GM18517 (cell line): ENCODE data around the gene MCTP1.
A peak's percentile ranks its signal among the peaks of the same experiment; 100 is the strongest.

Experiments used
- ATAC-seq: cut with Tn5 transposase; IDR thresholded peaks from one replicate; pipeline ENCODE4 v1.9.1; 2021; ENCODE audit warnings: mild to moderate bottlenecking, moderate library complexity; ENCODE audit not compliant: unreplicated experiment

Gene MCTP1

DNA sequence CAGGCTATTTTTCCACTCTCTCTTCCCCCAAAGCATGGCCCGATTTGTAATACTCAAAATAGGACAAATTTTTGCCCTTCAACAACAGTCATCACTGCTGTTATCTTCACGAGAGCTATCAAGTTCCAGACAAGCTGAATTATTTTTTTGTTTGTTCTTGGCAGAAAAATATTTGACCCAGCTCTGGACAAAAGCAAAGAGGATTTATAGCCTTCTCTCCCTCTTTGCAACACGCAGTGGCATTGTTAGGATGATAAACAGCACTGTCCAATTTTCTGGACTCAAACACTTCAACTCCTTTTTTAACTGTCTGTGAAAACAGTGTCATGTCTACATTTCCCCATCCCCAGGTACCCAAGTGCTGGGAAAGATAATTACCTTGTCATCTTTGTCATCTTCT, 506.2 kb downstream of the MCTP1 start:
- no peak for ATAC-seq

DNA sequence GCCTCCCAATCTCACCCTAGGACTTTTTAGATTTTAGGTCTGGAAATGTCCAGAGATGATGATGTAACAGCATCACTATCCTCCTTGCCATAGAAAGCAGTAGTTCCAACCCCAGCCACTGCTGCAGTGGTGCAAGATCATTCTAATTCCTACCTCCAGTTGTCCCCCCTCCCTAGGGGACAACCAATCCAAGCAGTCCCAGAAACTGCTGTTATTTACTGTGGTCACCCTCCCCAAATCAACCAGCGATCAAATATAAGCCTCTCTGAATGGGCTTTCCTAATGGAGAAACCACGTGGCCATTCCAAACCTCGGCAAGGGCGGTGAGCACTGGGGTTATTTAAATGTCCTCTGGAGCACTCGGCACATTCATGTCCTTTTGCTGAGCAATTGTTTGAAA, 506.6 kb downstream of the MCTP1 start:
- no peak for ATAC-seq

DNA sequence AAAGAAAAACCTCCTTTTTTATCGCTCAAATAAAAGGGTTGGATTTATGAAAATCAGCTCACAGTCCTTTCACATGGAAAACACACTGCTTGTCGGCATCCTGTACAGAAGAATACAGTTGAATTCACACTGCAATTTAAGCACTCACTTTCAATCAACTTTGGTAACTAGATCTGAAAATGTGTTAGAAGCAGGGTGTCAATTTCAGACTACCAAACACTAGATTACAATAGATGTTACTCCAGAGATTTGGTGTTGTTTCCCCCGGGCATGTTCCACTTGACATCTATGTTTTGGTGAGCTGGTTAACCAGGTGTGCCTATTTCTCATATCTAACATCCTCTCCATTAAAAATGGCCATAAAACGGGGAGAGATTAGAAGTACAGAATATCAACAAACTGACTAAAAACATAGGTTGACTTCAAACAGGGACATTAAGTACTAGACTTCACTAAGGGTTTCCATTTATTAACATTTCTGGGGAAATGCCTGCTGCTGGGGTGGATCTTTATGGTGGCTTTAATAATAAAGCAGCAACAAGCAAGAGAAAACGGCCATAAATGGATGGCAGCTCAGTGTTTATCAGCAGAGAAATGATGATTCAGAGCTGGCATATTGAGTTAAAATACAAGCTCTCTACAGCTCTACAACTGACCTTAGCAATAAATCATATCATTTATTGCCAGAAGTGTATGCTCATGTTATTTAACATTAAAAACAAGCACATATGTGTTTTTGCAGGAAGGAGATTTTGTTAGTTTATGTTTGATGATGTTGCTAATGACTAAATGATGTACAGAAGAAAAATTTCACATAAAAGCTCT, 507.6 kb downstream of the MCTP1 start:
- ATAC-seq, result no peak

DNA sequence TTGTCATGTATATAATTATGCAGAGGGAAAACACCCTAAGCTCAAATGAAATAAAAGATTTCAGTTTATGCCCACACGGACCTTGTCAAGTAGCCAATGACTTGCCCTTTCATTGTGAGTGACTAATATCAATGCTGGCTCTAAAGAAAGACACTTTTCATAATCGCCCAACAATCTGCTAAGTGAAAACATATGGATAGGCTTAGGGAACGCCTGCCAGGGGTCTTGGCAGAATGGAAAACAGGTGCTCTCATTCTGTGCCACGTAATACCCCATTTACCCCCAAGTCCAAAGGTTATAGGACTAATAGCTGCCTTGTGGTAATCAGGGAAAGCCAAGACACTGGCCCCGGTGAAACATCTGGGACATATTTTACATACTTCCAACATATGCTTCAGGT, 508.7 kb downstream of the MCTP1 start:
- ATAC-seq, result no peak

DNA sequence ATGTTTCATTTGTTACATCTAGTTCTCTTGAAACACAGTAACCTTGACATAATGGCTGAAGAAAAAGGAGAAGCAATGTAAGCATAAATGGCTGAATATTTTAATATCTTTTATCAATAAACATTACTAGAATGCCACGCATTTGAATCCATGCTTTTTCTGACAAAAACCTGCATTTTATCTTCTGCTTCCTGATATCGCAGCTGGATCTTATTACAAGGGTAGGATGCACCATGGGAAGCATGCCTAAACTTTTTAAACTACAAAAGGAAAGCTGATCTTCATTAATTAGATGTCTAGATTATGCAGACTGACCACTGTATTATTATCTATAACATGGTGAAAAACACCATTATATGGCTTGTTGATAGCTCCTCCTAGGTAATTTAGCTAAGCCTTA, 509.8 kb downstream of the MCTP1 start:
- ATAC-seq, result no peak

DNA sequence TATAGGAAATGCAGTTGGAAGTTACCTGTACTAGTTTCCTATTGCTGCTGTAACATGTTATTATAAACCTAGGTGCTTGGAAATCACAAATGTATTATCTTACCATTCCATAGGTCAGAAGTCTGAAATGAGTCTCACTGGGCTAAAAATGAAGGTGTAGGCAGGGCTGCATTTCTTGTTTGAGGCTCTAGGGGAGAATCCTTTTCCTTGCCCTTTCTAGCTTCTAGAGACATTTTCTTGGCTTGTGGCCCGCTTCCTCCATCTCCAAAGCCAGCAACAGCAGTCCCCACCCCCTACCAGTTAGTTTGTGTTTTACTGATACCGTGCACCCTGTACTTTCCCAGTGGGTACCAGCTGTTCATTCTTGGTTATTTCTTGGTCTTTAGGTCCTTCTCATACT, 513.2 kb downstream of the MCTP1 start:
- ATAC-seq, result no peak

DNA sequence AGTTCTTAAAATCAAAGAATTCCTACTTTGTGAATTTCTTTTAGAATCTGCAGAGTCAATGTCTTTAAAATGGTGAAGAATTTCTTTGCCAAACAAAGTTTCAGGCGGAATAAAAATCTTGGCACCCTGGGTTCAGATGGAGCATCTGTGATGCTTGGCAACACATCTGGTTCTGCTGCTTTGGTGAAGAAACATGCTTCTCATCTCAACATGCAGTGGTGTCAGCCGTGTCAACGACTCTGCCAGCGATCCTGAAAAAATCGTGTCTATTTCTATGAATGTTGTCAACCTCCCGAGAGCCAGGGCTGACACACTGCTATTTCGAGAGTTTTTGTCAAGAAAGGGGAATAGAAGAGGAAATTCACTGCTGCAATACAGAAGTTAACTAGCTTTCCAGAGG, 514.9 kb downstream of the MCTP1 start:
- no peak for ATAC-seq

DNA sequence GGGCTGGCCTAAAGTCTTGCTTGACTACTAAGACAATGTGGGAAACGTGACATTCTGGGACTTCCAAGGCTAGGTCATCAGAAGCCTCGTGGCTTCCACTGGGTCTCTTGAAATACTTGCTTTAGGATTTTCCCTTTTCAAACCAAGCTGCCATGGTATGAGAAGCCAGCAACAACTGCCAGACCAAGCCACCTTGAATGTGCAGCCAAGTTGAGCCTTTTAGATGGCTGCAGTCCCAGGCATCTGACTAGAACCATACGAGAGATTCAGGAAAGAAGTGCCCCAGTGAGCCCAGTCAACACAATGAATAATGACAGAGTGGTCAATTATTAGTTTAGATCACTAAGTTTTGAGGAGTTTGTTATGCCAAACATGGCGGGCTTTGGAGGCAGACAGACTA, 523.1 kb downstream of the MCTP1 start:
- ATAC-seq, result no peak

DNA sequence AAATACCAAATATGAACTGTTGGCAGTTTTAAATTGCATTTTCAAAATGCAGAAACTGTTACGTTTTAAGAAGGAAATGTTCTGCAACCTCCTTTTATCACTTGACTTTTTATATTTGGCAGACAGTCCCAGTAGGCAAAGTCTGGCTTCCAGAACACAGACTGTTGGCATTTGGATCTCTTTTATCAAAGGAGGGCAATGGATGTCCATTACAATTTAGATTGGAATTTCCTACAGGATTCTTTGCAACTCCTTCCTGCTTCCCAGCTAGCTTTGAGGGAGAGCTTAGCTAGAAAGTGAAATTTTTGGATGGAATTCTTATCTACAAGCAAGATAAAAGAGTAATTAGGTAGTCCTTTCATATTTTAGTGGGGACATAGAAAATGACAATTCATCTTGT, 523.8 kb downstream of the MCTP1 start:
- ATAC-seq, result no peak

DNA sequence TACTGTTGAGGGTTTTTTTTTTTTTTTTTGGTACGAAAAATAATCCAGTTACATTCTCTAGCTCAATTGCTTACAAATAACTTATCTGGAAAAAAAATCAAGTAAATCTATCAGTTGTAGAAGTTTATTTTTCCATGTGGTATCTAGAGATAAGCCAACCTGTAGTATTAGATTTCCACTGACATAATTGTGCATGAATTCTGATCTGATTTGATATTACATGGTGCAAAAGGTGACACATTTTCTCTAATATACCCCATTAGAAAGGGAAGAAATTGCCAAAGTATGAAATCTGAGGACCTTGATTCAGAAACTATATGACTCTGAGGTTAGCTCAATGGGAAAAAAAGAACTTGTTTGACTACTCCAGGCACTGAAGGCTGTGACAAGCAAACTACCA, 524.9 kb downstream of the MCTP1 start:
- ATAC-seq, result no peak

DNA sequence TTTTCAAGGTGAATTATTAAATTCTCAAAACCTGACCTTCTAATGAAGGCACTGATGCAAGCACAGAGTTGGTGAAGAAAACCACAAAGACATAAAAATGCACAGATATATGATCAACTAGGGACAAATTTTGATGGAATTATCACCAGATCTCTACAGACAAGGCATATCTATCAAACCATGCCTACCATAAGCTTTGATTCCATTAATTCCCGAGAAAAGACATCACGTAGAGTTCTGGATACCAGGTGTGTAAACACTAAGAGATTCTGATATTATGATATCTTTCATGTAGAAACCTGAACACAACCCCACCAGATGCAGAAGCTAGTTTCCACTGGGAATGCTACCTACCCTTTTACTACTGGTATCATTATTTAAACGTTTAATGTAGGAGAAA, 525.9 kb downstream of the MCTP1 start:
- no peak for ATAC-seq

DNA sequence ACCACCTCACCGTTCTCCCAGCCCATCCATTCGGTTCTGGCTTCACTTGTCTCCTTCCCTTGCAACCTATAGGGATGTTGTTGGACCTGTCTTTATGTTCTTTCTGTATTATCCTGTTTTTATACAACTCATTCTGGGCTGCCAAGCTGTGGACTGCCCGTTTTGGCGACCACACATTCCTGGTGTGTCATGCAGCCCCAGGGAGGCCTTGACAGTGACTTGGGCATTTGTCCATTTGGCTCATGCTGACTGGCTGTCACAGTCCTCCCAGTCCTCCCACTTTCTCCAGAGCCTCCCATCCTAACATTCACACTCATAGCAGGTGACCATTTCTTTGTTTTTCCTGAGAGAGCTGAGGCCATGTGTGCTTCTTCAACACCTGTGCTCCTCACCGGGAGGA, 530.1 kb downstream of the MCTP1 start:
- ATAC-seq, result no peak

DNA sequence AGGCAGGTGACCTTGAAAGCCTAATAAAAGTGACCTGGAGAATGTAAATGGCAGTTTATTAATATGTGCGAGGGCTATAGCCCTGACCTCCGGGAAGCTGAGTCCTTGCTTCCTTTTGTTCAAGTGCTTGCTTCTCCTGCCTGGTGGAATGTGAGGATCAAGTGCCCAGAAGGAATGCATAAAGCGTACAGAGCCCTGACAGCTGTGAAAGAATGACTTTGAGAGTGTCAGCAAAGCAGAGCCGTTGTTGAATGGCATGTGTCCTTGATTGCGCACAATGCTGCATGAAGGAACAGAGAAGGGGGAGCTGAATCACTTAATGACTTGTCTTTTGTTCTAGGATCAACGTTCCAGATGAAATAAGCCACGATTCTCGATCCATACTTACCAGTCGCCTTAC, 533.4 kb downstream of the MCTP1 start:
- ATAC-seq, result no peak

DNA sequence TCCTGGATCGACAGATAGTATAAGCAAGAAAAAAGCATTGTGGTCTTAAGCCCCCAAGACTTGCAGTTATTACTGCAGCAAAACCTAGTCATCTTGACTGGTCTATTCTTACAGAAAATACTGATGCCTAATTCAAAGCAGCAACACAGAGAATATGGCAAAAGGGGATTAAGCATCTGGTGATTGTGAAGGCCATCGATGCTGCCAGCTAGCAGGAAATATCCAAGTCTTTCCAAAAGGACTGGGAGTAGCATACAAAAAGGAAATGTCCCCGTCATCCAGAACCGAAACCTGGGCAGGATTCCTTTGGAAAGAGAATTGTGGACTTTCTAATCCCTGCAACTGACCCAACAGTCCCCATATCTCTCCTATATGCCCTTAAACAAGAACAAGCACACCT, 534.2 kb downstream of the MCTP1 start:
- no peak for ATAC-seq

DNA sequence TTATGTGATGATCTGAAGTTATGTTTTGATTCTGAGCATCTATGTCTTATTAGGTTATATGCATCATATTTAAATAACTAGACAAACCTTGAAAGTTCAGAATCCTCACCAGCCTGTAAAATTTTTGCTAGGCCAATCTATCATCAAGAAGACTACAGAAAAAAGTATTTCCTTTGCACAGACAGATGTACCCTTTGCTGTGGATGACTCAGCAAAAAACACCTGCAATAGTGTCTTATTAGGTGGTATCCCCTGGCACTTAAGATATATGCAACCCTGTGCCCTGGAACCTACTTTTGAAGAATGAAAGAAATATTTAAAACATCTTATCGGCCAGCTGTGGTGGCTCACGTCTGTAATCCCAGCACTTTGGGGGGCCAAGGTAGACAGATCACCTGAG, 535.9 kb downstream of the MCTP1 start:
- ATAC-seq, result no peak

DNA sequence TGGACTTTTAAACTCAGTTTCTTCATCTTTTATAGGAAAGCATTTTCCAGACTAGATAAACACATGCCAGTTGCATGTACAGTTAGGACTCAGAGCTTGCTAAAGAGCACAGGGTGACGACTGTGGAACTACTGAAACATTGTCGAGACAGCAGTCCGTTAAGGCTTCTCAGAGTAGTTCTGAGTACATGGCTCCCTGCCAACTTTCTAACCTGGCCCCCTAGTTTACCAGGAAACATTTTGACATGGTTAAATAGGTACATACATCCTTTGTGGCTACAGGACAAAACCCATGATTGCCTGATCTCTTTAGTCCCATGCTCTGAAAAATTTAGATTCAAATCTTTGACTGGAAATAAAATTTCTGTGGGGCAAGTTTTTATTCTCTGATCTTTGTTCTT, 536.7 kb downstream of the MCTP1 start:
- ATAC-seq, result no peak

DNA sequence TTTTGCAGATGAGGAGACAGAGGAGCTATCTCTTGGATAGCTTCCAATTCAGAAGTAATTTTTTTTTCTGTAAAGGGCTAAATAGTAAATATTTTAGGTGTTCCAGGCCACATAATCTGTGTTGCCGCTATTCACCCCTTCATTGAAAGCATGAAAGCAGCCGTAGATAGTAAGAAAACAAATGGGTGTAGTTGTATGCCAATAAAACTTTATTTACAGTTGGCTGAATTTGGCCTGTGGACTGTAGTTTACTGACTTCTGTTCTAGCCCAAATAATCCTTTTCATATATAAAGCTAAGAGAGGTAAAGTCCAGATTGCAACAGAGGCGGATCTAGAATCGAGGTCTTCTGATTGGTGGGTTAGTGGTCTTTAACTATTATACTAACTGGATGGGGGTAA, 537.5 kb downstream of the MCTP1 start:
- ATAC-seq, result no peak

DNA sequence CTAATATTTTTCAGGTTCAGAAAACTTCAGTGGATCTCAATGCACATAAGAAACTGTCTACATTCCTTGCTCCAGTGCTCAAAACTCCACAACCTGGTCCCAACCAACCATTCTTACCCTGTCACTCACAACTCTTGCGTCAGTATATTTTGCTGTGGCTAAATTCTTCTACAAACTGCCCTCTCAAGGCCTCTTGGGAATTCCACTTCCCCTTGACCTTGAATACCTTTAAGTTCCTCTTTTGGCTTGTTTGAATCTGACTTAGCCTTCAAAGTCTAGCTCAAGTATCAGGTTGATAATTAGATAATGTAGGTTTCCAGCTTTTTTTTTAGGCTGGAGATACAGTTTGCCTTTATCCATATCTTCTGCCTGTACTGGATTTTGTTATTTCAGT, 538.2 kb downstream of the MCTP1 start:
- peak; percentile 51 for ATAC-seq

DNA sequence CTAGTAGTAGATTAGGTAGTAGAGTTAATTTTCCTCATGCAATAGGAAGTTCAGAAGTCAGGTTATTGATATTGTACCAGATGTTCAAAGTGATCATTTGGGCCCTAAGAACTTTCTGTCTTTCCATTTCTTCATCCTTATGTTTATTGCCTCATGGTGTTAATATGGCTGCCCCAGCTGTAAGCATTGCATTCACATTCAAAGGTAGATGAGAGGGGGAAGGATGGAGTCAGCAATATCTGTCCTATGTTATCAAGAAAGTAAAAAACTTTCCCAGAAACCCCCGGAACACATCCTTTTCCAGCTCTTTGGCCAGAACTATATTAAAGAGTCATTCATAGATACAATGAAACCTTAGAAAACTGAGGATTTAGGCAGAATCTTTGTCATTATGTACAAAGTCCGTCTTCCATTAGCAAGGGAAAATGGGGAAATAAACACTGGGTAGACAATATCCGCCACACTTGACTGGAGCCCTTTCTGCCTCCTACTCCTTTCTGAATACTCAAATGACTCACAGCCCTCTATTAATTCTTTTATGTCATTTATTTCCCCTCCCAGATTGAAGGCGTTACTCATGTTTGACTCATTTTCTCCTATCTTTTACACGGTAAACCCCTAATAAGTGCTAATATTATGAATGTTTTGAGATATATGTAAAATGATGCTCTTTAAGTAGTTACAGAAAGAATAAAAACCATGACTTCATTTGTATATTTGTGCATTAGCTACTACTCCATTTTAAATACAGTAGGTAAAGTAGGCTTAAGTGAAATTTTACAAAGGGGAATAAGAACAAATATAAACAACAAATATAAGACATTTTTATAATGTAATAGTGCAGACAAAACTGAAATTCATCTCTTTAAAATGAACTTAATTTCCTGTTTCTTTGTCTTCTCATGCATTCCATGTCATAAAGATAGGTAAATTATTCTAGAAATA, 538.8 kb downstream of the MCTP1 start:
- ATAC-seq, result peak; percentile 91

DNA sequence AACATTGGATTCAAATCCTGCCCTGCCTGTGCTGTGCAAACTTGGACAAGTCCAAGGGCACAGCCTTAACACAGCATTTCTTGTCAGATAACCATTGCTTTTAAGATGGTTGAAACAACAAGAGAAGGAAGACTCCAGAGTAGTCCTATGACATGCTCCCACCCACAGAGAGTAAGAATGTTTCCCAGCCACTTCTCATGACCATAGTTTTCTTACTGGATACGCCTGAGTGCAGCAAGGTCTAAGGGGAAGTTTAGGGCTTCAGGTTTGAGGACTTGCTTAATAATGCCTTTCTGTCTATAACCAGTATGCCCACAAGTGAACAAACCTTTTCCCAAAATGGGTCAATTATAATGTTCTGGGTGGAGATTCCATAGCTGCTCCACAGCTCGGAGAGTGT, 540.0 kb downstream of the MCTP1 start:
- ATAC-seq, result no peak

DNA sequence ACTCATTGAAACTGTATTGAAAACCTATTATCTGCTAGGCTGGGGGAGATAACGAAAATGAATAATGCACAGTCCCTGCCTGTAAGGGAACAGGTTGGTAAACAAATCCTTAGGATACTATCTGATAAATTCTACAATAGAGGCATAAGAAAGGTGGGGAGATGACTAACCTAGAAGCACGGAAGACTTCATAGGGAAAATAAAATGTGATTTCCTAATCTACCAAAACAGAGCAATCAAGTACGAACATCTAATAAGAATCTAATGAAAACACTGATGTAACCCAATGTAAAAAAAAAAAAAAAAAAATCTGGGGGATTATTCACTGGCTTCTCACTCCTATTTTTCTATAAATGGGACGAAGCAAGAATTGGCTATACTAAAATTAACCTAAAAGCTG, 542.0 kb downstream of the MCTP1 start:
- no peak for ATAC-seq

DNA sequence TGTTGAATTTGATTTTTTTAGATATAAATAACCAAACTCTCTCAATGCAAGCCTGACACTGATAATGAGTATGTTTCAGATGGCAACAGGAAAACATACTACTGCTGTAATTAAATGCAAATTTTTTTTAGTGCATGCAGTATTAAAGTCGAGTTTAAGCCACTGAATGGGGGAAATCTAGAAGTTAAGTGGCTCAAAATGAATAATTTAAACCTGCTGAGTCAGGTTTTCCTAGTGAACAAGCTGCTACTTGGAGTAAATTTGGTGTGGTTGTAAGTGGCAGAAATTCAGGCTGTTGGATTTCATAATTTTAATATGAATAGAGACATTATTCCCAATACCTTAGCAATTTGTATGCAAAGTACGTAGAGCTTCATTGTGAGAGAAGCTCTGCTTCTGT, 544.6 kb downstream of the MCTP1 start:
- no peak for ATAC-seq
